Measurements from ENCODE around the gene SLC22A23.

Gene SLC22A23

DNA sequence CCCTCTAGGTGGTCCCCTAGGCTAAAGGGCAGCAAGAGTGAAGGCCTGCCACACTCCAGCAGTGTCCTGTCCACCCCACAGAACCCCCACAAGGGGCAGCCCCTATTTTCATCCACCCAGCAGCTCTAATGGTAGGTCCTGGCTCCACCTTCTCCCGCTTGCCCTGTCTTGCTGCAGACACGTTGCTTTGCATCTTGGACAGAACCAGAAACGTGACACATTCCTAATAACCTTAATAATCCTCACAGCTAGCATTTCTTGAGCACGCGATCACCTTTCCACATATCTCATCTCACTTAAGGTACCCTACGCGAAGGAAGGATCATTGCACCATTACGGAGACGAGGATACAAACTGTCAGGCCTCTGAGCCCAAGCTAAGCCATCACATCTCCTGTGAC is 11.7 kb upstream of the SLC22A23 start:
- no peak for DNase-seq

- DNase-seq: no peak
These were observed 11.1 kb upstream of the SLC22A23 start for GRCh38 chr6:3467996-3468395.

DNA sequence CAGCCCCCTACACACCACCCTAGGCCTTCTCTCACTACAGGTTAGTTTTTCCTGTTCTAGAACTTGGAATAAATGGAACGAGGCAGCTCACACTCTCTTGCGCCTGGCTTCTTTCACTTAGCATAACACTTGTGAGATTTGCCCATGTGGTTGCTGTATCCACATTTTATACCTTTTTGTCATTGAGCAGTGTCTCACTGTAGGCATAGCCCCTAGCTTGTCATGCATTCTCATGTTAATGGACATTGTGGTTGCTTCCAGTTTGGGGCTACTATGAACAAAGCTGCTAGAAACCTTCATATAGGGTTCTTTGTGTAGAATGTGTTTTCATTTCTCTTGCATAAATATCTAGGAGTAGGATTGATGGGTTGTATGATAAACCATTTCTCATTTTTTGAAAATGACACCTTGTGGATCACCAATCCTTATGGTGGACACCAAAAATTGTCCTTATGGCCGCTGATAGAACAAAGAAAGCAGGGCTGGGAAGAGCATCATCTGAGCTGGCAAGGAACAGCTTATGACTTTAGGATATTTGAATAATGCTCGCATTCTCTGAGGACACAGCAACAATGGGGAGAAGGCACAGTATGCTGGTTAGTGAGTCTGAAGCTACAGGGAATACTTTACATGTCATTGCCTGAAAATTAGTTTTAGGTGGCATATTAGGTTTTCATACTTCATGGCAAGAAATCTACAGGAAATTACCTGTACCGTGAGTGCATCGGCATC is 9.8 kb upstream of the SLC22A23 start:
- no peak for DNase-seq

DNA sequence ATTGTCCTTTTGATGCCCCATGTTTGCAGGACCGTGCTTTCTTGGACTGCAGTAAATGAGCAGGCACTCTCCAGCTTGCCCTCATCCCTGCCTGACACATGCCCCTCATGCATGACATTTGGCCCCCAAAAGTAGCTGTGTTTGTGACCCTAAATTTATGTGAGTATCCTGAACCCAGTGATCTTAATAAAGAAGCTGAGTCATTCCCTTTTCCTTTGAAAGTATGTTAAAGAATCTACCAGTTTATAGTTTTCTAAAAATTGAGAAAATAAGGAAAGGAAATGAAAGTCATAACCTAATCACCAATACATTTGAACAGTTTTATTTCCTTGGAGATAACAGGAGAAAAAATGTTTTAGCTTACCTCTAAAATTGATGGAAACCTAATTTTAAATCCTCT is 3.4 kb upstream of the SLC22A23 start:
- no peak for DNase-seq

GRCh38 chr6:3458706-3459421 is 2.0 kb upstream of the SLC22A23 start:
- DNase-seq: no peak

DNA sequence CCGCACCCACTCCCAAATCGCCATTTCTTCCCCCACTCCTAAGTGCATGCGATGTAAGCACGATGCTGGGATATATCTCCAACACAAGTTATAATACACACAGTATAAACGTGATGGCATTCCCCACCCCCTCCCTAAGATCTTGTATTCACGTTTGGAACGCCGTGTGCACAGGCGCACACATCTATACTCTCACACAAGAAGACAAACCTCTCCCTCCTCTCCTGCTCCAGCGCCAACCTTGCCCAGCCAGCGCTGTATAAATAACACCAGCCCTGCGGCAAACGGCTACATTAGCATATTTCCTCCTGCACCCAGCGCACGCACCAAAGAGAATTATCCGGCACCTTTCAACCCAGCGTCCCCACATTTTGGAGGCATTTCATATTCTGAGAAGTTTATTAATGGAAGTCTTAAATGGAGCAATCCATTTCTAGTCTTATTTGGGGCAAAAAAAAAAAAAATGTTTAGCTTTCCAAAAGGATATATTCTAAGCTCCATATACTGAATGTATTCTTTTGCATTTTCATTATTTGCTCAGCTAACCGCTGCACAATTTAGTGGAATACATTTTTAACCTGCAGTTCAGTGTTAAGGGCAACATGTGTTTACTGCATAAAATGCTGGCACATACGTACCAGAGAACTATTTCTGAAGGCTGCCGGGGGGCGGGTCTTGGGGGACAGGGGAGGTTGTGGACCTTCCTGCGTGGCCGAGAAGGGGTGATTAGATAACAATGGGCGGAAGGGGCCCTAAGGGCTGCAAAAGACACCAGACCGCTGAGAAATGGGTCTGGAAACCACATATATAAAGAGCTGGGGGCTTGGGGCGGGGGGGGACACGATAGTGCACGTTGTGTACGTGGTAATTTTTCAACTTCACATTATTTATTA is 1.1 kb upstream of the SLC22A23 start:
- DNase-seq: no peak

DNA sequence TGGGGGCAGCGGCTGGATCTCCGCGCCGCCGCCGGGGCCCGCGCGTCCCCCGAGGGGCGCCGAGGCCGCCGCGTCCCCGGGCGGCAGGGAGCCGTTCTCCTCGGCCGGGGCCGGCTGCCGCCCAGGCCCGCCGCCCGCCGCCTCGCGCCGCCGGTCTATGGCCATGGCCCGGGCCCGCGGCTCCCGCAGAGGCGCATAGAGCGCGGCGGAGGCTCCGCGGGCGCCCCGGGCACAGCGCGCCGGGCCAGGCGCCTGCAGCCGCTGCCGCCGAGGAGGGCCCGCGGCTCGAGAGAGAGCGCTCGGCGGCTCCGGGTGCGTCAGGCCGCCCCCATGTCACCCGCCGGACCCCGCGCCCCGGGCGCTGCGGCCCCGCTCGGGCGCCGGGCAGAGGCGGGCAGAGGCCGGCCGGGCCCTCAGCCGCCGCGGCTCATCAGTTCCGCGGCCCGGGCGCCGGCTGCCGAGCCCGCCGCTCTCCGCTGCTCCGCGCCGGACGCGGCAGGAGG is 404 bp downstream of the SLC22A23 start:
- no peak for DNase-seq

DNA sequence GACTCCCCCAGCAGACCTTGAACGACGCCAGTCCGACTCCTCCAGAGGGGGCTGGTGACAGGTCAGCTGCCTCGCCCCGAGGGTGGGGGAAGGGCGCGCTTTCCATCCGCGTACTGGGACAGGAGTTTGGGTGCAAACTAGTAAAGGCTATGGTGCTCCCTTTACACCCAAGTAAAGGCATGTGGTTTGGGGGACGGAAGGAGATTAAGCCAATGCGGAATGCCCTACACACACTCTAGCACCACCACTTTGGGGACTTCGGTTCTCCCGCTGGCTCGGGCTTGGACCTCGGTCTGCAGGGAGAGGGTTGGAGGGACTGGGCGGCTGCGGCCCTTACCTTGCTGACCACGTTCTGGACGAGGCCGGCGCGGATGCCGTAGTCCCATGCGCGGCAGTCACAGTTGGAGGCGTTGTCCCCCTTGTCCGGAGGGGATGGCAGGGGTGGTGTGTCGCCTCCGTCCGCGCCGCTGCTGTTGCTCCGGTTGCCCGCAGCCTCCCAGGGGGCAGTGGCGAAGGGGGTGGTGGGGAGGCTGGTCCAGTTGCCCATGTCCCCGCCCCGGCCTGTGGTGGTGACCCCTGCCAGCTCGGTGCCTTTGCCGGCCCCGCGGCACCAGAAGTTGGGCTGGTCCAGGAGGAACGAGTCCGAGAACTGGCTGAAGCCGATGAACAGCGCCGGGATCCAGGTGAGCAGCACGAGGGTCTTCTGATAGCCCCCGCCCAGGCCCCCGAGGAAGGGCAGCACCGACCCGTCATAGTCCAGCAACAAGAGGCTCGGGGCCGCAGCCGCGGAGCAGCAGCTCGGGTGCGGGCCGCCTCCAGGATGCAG is 1.1 kb downstream of the SLC22A23 start:
- peak; percentile 12 for DNase-seq

DNA sequence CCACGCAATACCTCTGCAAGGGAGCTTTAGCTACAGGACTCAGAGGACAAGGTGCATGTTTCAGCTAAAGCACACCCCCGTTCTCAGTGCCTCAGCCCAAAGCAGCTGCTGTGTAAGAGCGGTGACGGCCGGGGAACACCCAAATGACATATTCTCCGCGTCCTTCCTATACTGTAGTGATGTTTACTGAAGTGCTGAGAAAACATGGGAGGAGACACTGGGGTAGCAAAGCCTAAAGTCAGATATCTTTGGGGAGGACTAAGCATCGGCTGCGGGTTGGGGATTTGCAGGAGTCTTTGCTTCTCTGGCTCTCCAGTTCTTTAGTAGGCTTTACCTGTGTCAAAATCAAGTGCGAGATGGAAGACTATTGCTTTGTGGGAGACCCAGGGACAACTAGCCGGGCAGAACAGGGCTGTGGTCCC is 1.7 kb downstream of the SLC22A23 start:
- peak; percentile 33 for DNase-seq

DNA sequence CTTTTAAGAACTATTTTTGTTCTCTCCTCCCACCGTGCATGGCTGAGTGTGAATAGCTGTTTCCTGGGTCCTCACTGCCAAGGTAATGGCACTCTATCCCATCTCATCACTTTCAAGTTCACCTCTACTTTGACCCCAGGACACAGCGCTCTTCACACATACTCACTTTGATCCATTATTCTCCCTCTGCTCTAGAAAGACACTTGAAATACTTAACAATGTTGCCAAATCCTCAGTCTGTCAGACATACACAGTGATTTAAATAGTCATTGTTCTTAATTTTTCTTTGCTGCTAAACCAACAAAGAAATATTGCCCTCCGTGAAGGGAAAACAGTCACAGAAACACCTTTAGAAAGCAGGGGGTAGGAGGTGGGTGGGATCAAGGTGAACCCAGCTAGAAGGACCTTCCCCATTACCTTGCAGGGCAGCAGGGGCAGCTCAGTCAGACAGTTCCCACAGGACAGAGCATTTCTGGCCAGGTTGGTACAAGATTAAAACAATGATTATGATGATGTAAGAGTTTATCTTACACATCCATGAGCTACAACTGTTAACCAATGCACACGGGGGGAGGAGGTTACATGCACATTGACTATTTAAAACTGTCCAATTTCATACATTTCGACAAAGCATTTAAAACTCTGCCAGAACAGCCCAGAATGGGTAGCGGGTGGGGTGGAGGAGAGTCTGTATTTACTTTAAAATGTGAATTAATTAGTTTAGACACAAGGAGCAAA is 2.4 kb downstream of the SLC22A23 start:
- no peak for DNase-seq

DNA sequence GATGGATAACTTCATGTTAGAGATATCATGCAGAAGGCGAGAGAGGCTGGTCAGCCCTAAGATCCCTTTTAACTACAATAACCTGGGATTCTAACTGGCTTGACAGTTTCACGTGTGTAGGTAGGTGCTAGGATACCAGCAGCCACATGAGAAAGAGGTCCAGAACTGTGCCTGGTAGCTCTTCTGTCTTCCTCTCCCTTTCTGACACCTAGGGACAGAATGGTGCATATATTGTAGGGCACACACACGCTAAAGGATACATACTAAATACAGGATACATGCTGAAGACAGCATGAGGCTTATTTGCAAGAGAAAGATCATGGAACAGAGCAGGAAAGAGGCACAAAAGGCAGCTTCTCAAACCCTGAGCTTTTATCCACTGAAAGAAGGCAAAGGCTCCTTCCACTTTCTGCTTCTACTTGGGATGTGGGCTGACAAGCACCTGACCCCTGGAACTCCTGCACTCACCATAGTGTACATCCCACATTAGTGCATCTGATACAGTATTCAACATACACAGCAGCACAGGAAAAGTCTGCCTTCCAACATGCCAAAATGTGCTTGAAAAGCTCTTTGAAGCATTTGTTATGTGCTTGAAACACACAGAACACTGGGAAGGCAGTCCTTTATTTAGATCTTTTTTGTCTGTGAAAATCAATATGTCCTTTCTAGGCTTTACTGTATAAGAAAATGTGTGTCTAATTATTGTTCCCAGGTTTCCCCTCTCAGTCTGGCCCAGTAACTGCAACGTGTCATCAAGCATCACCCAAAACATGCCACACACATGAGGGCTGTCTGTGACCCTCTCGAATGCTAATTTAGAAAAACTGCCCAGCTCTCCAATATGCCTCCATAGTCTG is 3.2 kb downstream of the SLC22A23 start:
- no peak for DNase-seq

DNA sequence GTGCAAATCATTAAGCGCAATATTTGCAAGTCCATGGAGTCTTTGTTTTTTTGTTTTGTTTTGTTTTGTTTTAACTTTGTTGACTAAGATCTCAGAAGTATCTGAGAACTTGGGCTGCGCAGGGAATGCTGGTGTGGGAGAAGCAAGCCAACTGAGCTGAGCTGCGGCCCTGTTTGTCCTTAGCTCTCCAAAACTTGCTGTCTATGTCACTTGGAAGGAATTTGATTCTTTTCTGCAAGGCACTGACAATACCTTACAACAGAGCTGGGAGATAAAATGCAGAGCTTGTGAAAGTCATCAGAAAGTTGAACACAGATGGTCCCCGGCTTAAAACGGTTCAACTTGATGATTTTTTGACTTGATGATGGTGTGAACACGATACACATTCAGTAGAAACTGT is 5.4 kb downstream of the SLC22A23 start:
- DNase-seq: no peak

DNA sequence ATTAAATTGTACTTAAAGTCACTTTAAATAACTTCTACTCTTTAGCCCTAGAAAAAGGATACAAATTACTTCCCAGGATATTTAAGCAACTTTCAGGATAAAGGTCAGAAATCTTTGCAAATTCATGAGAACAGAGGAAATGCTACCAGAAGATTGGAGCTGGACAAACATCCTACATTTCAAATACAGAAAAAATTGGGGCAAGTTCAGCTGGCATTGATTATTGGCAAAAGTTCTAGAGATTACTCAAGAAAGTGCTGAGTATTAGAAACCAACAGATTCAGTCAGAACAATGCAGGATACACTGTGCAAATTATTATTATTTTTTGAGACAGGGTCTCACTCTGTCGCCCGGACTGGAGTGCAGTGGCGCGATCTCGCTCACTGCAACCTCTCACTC is 6.0 kb downstream of the SLC22A23 start:
- DNase-seq: no peak

DNA sequence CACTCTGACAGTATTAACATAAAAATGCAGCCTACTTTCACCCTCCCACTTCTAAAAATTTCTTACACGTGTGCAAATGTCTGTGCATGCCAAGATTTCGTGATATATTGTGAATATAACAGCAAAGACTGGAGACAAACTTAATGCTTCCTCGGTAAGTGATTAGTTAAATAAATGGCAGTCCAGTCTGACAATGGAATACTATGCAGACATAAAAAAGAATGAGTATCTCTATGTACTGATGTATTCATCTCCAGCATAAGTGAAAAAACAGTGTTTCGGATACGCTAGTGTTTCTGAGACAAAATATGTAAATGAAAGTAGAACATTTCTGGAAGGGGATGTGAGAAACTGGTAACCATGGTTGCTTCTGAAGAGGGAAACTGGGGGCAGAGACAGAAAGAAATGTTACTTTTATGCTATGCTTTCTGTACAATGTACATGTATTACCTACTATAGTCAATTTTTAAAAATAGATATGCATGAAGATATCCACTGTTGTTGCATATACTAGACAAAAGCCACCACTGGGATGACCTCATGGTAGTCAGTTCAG is 7.0 kb downstream of the SLC22A23 start:
- no peak for DNase-seq

DNA sequence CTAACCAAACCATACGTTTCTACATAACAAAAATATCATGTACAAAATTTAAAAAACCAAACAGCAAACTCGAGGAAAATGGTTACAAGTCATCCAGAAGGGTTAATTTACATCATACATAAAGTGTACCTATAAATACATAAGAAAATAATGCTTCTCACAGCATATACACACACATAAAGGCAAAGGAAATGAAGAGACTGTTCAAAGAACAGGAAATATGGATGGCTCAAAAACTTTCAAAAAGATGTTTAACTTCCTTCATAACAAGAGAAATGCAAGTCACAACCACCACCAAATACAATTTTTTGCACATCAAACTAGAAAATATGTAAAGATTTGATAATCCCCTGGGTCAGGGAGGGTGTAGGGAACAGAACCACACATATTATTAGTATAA is 7.5 kb downstream of the SLC22A23 start:
- no peak for DNase-seq

DNA sequence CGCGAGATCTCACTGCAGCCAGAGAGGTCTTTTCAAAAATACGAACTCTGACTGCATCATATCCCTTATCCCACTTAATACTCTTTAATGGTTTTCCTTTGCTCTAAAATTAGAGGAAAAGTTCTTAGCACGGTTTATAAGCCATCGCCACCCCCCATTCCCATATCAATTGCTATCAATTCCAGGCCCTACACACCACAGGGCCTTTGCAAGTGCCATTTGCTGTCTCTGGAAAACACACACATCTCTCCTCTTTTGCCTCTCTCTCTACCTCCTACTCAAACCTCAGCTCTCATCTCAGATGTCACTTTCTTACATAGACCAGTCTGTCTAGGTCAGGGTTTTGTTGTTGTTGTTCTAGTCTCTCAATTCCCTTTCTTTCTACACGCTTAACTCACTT is 9.8 kb downstream of the SLC22A23 start:
- no peak for DNase-seq

DNA sequence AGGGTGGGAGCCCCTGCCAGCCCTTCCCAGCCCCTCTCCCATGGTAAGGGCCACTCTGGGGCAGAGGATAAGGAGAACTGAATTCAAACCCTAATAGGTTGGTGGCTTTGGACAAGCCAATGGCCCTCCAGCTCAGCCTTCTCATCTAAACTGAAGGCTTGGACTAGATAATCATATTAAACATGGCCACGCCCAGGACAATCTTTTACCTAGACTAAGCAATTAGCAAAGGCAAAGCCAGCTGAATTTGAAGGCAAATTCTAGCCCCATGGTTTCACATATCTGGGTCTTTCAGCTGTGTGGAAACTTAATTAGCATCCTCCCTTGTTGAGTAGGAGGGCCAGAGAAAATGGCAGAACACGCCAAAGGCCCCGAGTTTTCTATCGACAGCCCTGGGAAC is 10.7 kb downstream of the SLC22A23 start:
- DNase-seq: no peak

DNA sequence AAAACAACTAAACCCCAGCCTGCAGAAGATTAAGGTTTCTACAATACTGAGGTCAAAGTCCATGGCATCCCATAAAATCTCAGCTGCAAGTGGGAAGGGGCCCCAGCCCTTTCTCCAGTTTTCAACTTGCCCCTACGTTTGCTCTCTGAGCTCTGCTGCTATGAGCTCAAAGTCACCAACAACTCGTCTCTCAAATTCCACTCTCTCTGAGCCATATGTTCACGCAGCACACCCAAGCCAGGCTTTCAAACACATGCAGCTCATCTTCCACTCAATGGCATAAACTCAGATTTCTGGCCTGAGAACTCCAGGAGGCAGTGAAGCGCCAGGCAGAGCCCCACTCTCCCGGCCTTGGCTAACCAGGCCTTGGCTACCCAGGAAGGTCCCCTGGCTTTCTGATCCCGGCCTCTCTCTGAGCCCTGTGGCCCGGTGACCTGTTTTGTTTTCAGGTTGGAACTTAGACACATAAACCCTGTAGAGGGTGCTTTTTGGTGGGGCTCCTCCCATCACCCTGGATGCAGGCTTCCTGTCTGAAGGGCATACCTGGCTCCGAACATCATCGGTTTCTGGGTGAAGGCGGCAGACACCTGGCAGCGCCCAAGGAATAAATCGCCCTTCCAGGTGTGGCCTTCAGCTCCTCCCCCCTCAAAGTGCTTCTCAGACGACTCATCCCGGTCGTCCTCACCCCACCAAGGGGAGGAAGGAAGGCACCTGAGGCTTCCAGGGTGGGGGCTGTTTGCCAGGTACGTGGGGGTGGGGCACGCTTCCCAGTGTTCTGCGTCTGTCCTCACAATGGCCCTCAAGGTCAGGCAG is 12.4 kb downstream of the SLC22A23 start:
- no peak for DNase-seq

GRCh38 chr6:3443221-3443515 is 13.7 kb downstream of the SLC22A23 start:
- DNase-seq: no peak
